ENCODE measurements around the gene CCHCR1. TPM values are rescaled to one million over a fixed set of nuclear protein-coding genes. Genes with fewer than 3 reads are reported as not detected.

CCHCR1 gene
- total RNA-seq, 1 donor from 2014 or later: 14.7 TPM

DNA sequence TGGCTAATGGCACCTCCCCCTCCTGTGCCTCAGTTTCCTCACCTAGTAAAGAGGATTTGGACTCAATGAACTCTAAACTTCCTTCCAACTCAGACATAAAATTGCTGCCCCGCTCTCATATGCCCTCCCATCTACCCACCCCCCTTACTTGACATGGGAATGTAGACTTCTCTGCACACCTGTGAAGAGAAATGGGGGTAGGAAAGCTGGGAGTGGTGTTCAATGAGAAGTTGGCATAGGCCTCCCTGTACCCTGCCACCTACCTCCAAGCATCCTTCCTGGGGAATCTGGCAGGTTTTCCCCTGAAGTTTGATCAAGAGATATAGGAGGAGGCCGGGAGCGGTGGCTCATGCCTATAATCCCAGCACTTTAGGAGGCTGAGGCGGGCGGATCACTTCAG, 16.8 kb upstream of the CCHCR1 start:
- TF ChIP-seq, protein P1, sequence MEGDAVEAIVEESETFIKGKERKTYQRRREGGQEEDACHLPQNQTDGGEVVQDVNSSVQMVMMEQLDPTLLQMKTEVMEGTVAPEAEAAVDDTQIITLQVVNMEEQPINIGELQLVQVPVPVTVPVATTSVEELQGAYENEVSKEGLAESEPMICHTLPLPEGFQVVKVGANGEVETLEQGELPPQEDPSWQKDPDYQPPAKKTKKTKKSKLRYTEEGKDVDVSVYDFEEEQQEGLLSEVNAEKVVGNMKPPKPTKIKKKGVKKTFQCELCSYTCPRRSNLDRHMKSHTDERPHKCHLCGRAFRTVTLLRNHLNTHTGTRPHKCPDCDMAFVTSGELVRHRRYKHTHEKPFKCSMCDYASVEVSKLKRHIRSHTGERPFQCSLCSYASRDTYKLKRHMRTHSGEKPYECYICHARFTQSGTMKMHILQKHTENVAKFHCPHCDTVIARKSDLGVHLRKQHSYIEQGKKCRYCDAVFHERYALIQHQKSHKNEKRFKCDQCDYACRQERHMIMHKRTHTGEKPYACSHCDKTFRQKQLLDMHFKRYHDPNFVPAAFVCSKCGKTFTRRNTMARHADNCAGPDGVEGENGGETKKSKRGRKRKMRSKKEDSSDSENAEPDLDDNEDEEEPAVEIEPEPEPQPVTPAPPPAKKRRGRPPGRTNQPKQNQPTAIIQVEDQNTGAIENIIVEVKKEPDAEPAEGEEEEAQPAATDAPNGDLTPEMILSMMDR (IDR thresholded peaks at IDR 0.05): no peak
- intact Hi-C loops (cut with DNase I): no loop called here
- no peak overlapping the region for H3K27ac ChIP-seq
- no peaks in the 10 kb centered on the region for H3K4me1 ChIP-seq
- no peak overlapping the region for H3K4me3 ChIP-seq
- no peaks in the 10 kb centered on the region for H3K9me3 ChIP-seq
- no peaks in the 10 kb centered on the region for H3K36me3 ChIP-seq
- H3K27me3 ChIP-seq: no peaks in the 10 kb centered on the region
- DNase-seq (ENCODE audit: low spot score in 2 of 2): no peak

DNA sequence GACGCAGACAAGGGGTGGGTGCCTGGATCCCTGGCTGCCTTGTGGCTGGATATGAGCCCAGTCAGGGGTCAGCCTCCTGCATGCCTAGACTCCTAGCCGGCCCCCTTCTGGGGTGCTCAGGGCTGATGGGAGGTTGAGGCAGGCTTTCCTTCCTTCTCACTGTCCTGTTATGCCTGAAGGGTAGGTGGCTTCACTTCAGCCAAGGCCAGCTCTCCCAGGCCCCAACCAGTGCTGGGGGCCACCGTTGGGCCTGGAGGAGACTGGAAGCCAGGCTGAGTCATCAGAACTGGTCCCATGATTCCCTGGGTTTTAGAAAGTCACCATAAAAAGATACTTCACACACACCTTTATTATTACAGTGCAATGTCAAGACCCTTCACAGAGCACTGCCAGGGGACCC, 15.8 kb upstream of the CCHCR1 start:
- TF ChIP-seq, protein P1 (IDR thresholded peaks at IDR 0.05): no peak
- no peaks in the 10 kb centered on the region for H3K36me3 ChIP-seq
- intact Hi-C loops (cut with DNase I): no loop called here
- H3K4me3 ChIP-seq: no peak overlapping the region
- no peak overlapping the region for H3K27ac ChIP-seq
- no peaks in the 10 kb centered on the region for H3K27me3 ChIP-seq
- DNase-seq (ENCODE audit: low spot score in 2 of 2): no peak
- no peaks in the 10 kb centered on the region for H3K4me1 ChIP-seq
- no peaks in the 10 kb centered on the region for H3K9me3 ChIP-seq

DNA sequence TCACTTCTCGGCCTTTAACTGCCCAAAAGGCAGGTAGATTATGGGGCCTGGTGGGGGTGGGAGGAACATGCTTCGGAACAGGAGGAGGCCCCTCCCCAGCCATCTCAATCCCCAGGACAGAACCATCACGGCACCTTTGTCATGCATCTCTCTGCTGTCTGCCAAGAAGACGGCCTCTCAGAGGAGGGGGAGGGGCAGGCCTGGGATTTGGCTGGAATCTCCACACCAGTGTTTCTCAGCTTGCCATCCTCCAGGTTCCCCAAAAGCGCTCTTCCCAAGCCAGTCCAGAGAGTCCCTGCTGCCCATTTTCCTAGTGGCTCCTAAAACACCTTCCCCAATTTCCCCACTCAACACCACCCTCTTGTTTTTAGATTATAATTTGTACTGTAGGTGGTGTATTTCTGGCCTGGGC, 15.4 kb upstream of the CCHCR1 start:
- no peak for DNase-seq (ENCODE audit: low spot score in 2 of 2)
- no peak overlapping the region for H3K27ac ChIP-seq

DNA sequence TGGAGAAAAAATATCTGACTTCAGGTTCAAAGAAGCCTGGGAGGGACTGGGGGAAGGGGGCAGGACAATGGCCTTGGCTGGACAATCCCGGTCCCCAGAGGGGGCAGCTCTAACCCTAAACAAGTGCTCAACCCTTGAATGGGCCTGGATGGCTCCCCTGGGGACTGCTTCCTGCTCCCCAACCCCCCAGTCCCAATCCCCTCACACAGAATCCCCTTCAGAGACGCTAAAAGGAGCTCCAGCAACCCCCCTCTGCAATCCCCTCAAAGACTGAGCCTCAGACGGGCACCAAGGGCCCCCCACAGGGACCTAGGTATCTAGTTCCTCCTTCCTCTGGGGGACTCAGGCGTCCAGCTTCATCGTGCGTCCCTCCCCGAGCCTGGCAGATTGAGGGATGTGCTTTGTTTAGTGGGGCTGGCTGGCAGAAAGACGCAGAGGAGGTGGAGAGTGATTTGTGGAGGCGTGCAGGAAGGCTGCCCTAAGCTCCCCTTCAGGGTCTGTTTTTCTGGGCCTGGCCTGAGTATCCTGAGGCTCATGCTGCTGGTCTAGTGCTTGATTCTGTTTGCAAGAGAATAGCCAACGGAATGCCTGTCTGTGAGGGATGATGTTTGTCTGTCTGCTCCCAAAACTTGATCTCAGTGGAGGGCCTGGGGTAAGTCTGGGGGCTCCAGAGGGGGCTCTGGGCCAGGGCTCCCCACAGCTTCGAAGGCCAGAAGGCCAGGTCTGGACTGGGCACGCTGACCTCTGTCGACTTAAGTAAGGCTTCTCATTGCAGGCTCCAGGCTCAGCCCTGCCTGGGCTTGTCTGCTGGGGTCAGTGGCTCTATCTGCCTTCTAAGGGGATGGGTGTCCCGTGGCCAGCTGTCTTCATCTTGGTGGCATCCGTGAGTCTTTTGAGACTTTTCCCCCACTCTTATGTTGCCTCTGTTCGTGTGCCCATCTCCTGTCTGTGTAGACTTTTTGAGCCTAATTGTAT, 14.6 kb upstream of the CCHCR1 start:
- intact Hi-C loops (cut with DNase I): no loop called here
- no peak overlapping the region for H3K27ac ChIP-seq
- H3K36me3 ChIP-seq: no peaks in the 10 kb centered on the region
- no peaks in the 10 kb centered on the region for H3K4me1 ChIP-seq
- H3K27me3 ChIP-seq: no peaks in the 10 kb centered on the region
- H3K9me3 ChIP-seq: no peaks in the 10 kb centered on the region
- TF ChIP-seq, protein P1 (IDR thresholded peaks at IDR 0.05): no peak
- H3K4me3 ChIP-seq: no peak overlapping the region
- DNase-seq (ENCODE audit: low spot score in 2 of 2): no peak

More for the DNA sequence above, 15.4 kb upstream of the CCHCR1 start:
- Histone ChIP-seq H3K4me1 (no peaks in the 10 kb centered on the region), H3K36me3 (no peaks in the 10 kb centered on the region), H3K4me3 (no peak overlapping the region), H3K27me3 (no peaks in the 10 kb centered on the region), H3K9me3 (no peaks in the 10 kb centered on the region)
- TF ChIP-seq, protein P1 (IDR thresholded peaks at IDR 0.05): no peak
- intact Hi-C loops (cut with DNase I): no loop called here

DNA sequence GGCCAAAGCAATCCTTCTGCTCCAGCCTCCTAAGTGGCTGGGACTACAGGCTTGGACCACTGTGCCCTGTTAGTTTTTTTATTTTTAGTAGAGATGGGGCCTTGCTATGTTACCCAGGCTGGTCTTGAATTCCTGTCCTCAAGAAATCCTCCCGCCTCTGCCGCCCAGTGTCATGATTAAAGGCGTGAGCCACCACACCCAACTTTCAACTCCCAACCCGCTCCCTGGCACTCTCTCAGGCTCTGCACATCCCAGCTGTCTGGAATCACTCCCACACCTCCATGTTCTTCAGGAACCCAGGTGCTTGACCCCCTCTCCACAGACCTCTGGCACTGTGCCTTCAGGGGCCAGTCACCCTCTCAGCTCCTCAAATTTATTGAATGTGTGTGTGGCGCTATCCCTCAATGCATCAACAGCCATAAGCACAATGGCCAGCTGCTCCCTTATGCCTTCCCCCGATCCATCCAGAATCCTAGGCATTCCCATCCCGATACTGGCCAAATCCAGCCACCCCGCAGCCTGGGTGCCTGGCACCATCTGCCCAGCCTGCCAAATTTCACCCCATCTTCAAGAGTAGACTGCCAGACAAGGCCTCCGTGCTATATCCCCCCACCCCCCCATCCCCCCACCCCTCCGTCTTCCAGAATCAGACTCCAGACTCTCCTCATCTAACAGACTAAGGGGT, 13.5 kb upstream of the CCHCR1 start:
- Histone ChIP-seq H3K4me3 (no peak overlapping the region), H3K4me1 (no peaks in the 10 kb centered on the region), H3K36me3 (no peaks in the 10 kb centered on the region), H3K9me3 (no peaks in the 10 kb centered on the region), H3K27me3 (no peaks in the 10 kb centered on the region), H3K27ac (no peak overlapping the region)
- intact Hi-C loops (cut with DNase I): no loop called here
- TF ChIP-seq, protein P1 (IDR thresholded peaks at IDR 0.05): no peak
- no peak for DNase-seq (ENCODE audit: low spot score in 2 of 2)
